GDM1 (cell line): ENCODE data around the gene GAL3ST2.

ENCODE experiments used
- DNase-seq: peaks from one replicate; lab custom pipeline; 2025; lab: John Stamatoyannopoulos, UW

Gene GAL3ST2

GRCh38 chr2:241844831-241845578, 68.4 kb downstream of the GAL3ST2 start:
- no peak for DNase-seq

GRCh38 chr2:241846406-241846805, 69.8 kb downstream of the GAL3ST2 start:
- no peak for DNase-seq

- DNase-seq = no peak
Measured at GRCh38 chr2:241848761-241849615, 72.4 kb downstream of the GAL3ST2 start.

GRCh38 chr2:241849616-241850543, 73.3 kb downstream of the GAL3ST2 start:
- DNase-seq = no peak

- DNase-seq = no peak
Measured at GRCh38 chr2:241850544-241851324, 74.1 kb downstream of the GAL3ST2 start.

- DNase-seq = no peak
Measured at GRCh38 chr2:241851325-241852115, 74.9 kb downstream of the GAL3ST2 start.

GRCh38 chr2:241852116-241852980, 75.7 kb downstream of the GAL3ST2 start:
- no peak for DNase-seq

- no peak for DNase-seq
Measured at GRCh38 chr2:241852981-241853631, 76.5 kb downstream of the GAL3ST2 start.
